ENCODE data around the gene PTPN14. TPM values are rescaled to one million over a fixed set of nuclear protein-coding genes. Genes with fewer than 3 reads are reported as not detected.

PTPN14 gene
- total and polyA plus RNA-seq, 2 of the 8 experiments (the other 6 are each of a cell fraction or from before 2014, with no cell fraction given) = 14.4 to 93.6 TPM

DNA sequence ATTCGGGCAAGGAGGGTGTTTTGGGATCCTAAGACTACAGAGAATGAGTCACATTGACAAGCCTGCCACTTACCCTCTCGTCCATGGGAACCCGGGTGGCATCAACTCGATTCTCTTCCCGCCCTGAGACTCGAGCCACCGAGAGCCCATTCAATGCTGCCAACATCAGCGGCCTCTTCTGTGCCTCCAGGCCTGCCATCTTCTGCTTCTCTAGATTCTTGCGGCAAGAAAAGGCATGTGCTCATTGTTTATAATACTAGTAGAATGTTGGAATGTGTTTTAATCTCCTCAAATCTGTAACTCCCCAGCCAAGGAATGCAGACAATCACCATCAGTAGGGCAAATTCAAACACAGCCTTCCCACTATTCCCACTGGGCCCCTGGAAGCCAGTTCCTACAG is 173.5 kb downstream of the PTPN14 start:
- Histone ChIP-seq H4K8ac (ENCODE audit: extremely low read depth, insufficient read depth, low read length) (no peak overlapping the region), H4K91ac (replicated peaks; ENCODE audit: insufficient read length, low read length) (no peak overlapping the region), H3K4me2 (ENCODE audit: insufficient read depth in 1 of 2, low read depth in 2 of 2, low read length in 2 of 2) (no peak overlapping the region), H2BK20ac (ENCODE audit: low read length) (no peak overlapping the region), H3K9me3 (ENCODE audit: insufficient read depth in 2 of 2, low read depth in 1 of 2, low read length in 1 of 2) (no peaks in the 10 kb centered on the region), H3K27ac (ENCODE audit: low read depth, low read length) (no peak overlapping the region), H4K20me1 (replicated peaks in 1 of 2; ENCODE audit: control insufficient read depth in 1 of 2, insufficient read depth in 2 of 2, low read length in 2 of 2) (no peaks in the 10 kb centered on the region), H3K4me3 (ENCODE audit: extremely low read depth in 1 of 4, insufficient read depth in 2 of 4, low read depth in 3 of 4, low read length in 4 of 4) (no peak overlapping the region), H3K9ac (replicated peaks in 1 of 4; ENCODE audit: extremely low read depth in 1 of 4, low read depth in 3 of 4, low read length in 3 of 4) (no peak overlapping the region), H2AK5ac (ENCODE audit: low read depth, low read length) (no peak overlapping the region), H3K23me2 (ENCODE audit: low read depth, low read length) (no peaks in the 10 kb centered on the region), H4K5ac (ENCODE audit: insufficient read length, low read depth, low read length) (no peak overlapping the region), H3K79me2 (ENCODE audit: control insufficient read depth in 1 of 2, insufficient read depth in 2 of 2, low read length in 2 of 2) (no peaks in the 10 kb centered on the region; a peak in 1 of 4 replicates), H3K18ac (ENCODE audit: extremely low read depth, low read length) (no peak overlapping the region), H3K56ac (replicated peaks; ENCODE audit: insufficient read length, low read depth, low read length) (no peak overlapping the region), H3K14ac (ENCODE audit: insufficient read length) (no peak overlapping the region), H3K79me1 (ENCODE audit: low read depth, low read length) (no peaks in the 10 kb centered on the region), H2BK5ac (ENCODE audit: low read depth, low read length) (no peak overlapping the region), H3K27me3 (replicated peaks in 1 of 4; ENCODE audit: control insufficient read depth in 3 of 4, extremely low read depth in 1 of 4, insufficient read depth in 3 of 4, low read length in 3 of 4) (no peaks in the 10 kb centered on the region), H2BK12ac (ENCODE audit: low read depth, low read length) (no peak overlapping the region), H3K4ac (replicated peaks; ENCODE audit: insufficient read length, low read depth, low read length) (no peak overlapping the region), H3K23ac (ENCODE audit: insufficient read length) (no peak overlapping the region), H2BK15ac (ENCODE audit: low read length) (no peak overlapping the region), H2AFZ (ENCODE audit: low read length) (no peak overlapping the region), H3K36me3 (ENCODE audit: control insufficient read depth in 2 of 4, insufficient read depth in 4 of 4, low read length in 3 of 4) (peaks cover 2 to 26% (median 8%) of the 10 kb centered on the region in 4 experiments; a peak in 7 of 8 replicates), H2BK120ac (replicated peaks; ENCODE audit: low read depth, low read length) (no peak overlapping the region), H3K4me1 (replicated peaks in 1 of 4; ENCODE audit: control insufficient read depth in 3 of 4, insufficient read depth in 4 of 4, low read length in 3 of 4) (peaks cover 0 to 14% (median 8%) of the 10 kb centered on the region in 4 experiments; a peak in 4 of 7 replicates)
- FAIRE-seq (no peak), DNase-seq (ENCODE audit: low read depth in 1 of 2, low spot score in 2 of 2) (no peak)
- CTCF ChIA-PET (ENCODE audit: partially characterized antibody) = interaction anchor here (1.3 to 3.3 kb wide), 3 partner anchors 8 to 45 kb away, joined by 3 to 13 read pairs (median 12); no protein-coding TSS in a partner anchor
- POLR2A ChIA-PET (ENCODE audit: partially characterized antibody) = no interaction called here
- no peak for TF ChIP-seq BRCA1 (IDR thresholded peaks at IDR 0.05; ENCODE audit: low read depth, low read length)
- no peak for TF ChIP-seq SUZ12 (IDR thresholded peaks at IDR 0.05; ENCODE audit: low read length)
- TF ChIP-seq EZH2 (IDR thresholded peaks at IDR 0.05; ENCODE audit: low read depth, low read length, severe bottlenecking) = no peak
- TF ChIP-seq TBP (IDR thresholded peaks at IDR 0.05; ENCODE audit: low read depth, low read length) = no peak
- TF ChIP-seq, protein P1, sequence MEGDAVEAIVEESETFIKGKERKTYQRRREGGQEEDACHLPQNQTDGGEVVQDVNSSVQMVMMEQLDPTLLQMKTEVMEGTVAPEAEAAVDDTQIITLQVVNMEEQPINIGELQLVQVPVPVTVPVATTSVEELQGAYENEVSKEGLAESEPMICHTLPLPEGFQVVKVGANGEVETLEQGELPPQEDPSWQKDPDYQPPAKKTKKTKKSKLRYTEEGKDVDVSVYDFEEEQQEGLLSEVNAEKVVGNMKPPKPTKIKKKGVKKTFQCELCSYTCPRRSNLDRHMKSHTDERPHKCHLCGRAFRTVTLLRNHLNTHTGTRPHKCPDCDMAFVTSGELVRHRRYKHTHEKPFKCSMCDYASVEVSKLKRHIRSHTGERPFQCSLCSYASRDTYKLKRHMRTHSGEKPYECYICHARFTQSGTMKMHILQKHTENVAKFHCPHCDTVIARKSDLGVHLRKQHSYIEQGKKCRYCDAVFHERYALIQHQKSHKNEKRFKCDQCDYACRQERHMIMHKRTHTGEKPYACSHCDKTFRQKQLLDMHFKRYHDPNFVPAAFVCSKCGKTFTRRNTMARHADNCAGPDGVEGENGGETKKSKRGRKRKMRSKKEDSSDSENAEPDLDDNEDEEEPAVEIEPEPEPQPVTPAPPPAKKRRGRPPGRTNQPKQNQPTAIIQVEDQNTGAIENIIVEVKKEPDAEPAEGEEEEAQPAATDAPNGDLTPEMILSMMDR (IDR thresholded peaks at IDR 0.05; ENCODE audit: control extremely low read depth in 1 of 3, insufficient read depth in 1 of 3, low read depth in 1 of 3, low read length in 3 of 3) = no peak
- WGBS, 2 experiments (ENCODE audit: extremely low coverage in 1 of 2, insufficient coverage in 1 of 2, insufficient read length in 1 of 2, insufficient replicate concordance in 2 of 2, low coverage in 1 of 2, low lambda C conversion rate in 2 of 2, missing lambda C conversion rate in 1 of 2) = 86% methylated on average over 9 of the region's 9 CpGs; no CpG with 5 or more reads in 1 of the 2 experiments
